Caco-2 (cell line): ENCODE results near the gene TAS1R2. TPM values are rescaled to one million over a fixed set of nuclear protein-coding genes. Genes with fewer than 3 reads are reported as not detected.
A peak's percentile ranks its signal among the peaks of the same experiment; 100 is the strongest.

ENCODE experiments used
- Bru-seq: library from RNA; stranded (reverse); fragments of 400-500 nt; gene quantifications from one replicate; lab custom pipeline; 2021; lab: Mats Ljungman, UMichigan
- BruChase-seq, 2 experiments: library from RNA; stranded (reverse); fragments of 400-500 nt; gene quantifications; one replicate each; lab custom pipeline; 2021; lab: Mats Ljungman, UMichigan
- BruUV-seq: library from RNA; stranded (reverse); fragments of 400-500 nt; replicated peaks from 2 replicates; lab custom pipeline; 2021; lab: Mats Ljungman, UMichigan
- CTCF ChIA-PET: fragments of 300-600 bp; sonication (Branson Sonifier 250); formaldehyde crosslinking; loops from one replicate; lab custom pipeline; 2022; ENCODE audit warnings: antibody characterized with exemption; lab: Charles Lee
- POLR2A ChIA-PET: fragments of 300-600 bp; sonication (Branson Sonifier 250); formaldehyde crosslinking; loops from one replicate; lab custom pipeline; 2022; ENCODE audit warnings: antibody characterized with exemption; lab: Charles Lee
- DNase-seq, 2 experiments: peaks; one replicate each; pipeline versions ENCODE4 v3.0.0 to v3.0.0-alpha.2; 2020 to 2022
- H3K27me3 ChIP-seq: replicated peaks from 2 replicates; pipeline ENCODE4 v1.6.0; 2011; ENCODE audit warnings: low read length; ENCODE audit not compliant: control insufficient read depth, insufficient read depth
- H3K36me3 ChIP-seq: 2 replicates; pipeline ENCODE4 v1.5.1; 2011; ENCODE audit warnings: low read length; ENCODE audit not compliant: control insufficient read depth, insufficient read depth
- H3K4me1 ChIP-seq: fragments of 250-450 bp; sonication (Bioruptor Pico); 2 replicates; pipeline ENCODE4 v1.5.1; 2020; ENCODE audit warnings: mild to moderate bottlenecking
- H3K4me3 ChIP-seq: 2 replicates; pipeline ENCODE4 v1.5.1; 2011; ENCODE audit warnings: low read depth, mild to moderate bottlenecking, control low read depth, low read length
- H3K9me3 ChIP-seq: fragments of 250-450 bp; sonication (Bioruptor Pico); 2 replicates; pipeline ENCODE4 v1.5.1; 2020; ENCODE audit warnings: mild to moderate bottlenecking, moderate library complexity
- H3K27ac Mint-ChIP-seq: one replicate; pipeline ENCODE4 v1.8.0; 2022; ENCODE audit warnings: mixed read lengths; ENCODE audit not compliant: unreplicated experiment
- H3K27me3 Mint-ChIP-seq: one replicate; pipeline ENCODE4 v1.8.0; 2022; ENCODE audit warnings: mixed read lengths; ENCODE audit not compliant: insufficient read depth, unreplicated experiment
- H3K36me3 Mint-ChIP-seq: one replicate; pipeline ENCODE4 v1.8.0; 2022; ENCODE audit warnings: mild to moderate bottlenecking, mixed read lengths; ENCODE audit not compliant: insufficient read depth, unreplicated experiment
- H3K4me1 Mint-ChIP-seq: one replicate; pipeline ENCODE4 v1.8.0; 2022; ENCODE audit warnings: low read depth, mixed read lengths; ENCODE audit not compliant: unreplicated experiment
- H3K4me3 Mint-ChIP-seq: one replicate; pipeline ENCODE4 v1.8.0; 2022; ENCODE audit warnings: mild to moderate bottlenecking, moderate library complexity, mixed read lengths; ENCODE audit not compliant: unreplicated experiment
- H3K9me3 Mint-ChIP-seq: one replicate; pipeline ENCODE4 v1.8.0; 2022; ENCODE audit warnings: mixed read lengths; ENCODE audit not compliant: unreplicated experiment
- CTCF ChIP-seq, 2 experiments: fragments of 200-600 bp in 1 of 2; IDR thresholded peaks; 1 replicate in 1 of 2; 2 replicates in 1 of 2; pipeline versions ENCODE4 v1.5.1 to v1.8.0; 2011 to 2022; ENCODE audit warnings: antibody characterized with exemption in 1 of 2, control low read depth in 1 of 2, inconsistent platforms in 1 of 2, low read depth in 1 of 2, low read length in 1 of 2, mild to moderate bottlenecking in 1 of 2, moderate library complexity in 1 of 2; ENCODE audit not compliant: insufficient read depth in 1 of 2, severe bottlenecking in 1 of 2, unreplicated experiment in 1 of 2
- intact Hi-C: fragments of 100-400 bp; cut with micrococcal nuclease; formaldehyde crosslinking; loops from one replicate; pipeline ENCODE4 v1.10.0; 2022; ENCODE audit not compliant: unreplicated experiment
- long read RNA-seq: library from polyadenylated mRNA; stranded (forward); transcript quantifications from one replicate; pipeline ENCODE4 v2.0.0, GENCODE V29; 2022
- total RNA-seq: library from RNA; stranded (reverse); gene quantifications from 2 replicates; pipeline ENCODE4 v1.2.3, GENCODE V29; 2022

The TAS1R2 gene
- total RNA-seq (not detected in 2 replicates), Bru-seq, nascent RNA (not detected), BruChase-seq, experiment 1, labeled RNA remaining after a 2-hour chase (percentile 8 among the genes with signal in this experiment), BruChase-seq, experiment 2, labeled RNA remaining after a 6-hour chase (percentile 12 among the genes with signal in this experiment)
- long read RNA-seq = 0 reads

GRCh38 chr1:18859560-18859959, at the start of gene TAS1R2:
TSS of gene TAS1R2 (minus strand) at chr1:18859660. CDS start at chr1:18859660, 0 bp downstream.
- no TSS peak for BruUV-seq
- no peak within 1 kb of the TSS for H3K27ac Mint-ChIP-seq

GRCh38 chr1:18907917-18908845, 48.7 kb upstream of the TAS1R2 start:
- BruUV-seq = no TSS peak
- intact Hi-C loops = loop anchor here (5.0 kb wide), 1 partner anchor 189 kb away; no protein-coding TSS in a partner anchor
- no peak for TF ChIP-seq CTCF (IDR thresholded peaks at IDR 0.05; ENCODE audit: insufficient read depth in 1 of 2, low read depth in 1 of 2, low read length in 1 of 2, severe bottlenecking in 1 of 2, unreplicated experiment in 1 of 2)
- no peaks in the 10 kb centered on the region for H3K27me3 ChIP-seq
- Mint-ChIP-seq H3K27me3 (no peaks in the 10 kb centered on the region), H3K36me3 (peaks cover 10% of the 10 kb centered on the region), H3K9me3 (no peaks in the 10 kb centered on the region), H3K27ac (no peak overlapping the region), H3K4me3 (no peak overlapping the region), H3K4me1 (no peaks in the 10 kb centered on the region)
- no peak overlapping the region for H3K4me3 ChIP-seq
- peaks cover 6% of the 10 kb centered on the region for H3K4me1 ChIP-seq
- ChIA-PET POLR2A (no interaction called here), CTCF (interaction anchor here (0.9 kb wide), 1 partner anchor 188 kb away, joined by 3 read pairs; no protein-coding TSS in a partner anchor)
- DNase-seq = no peak
- H3K36me3 ChIP-seq = no peaks in the 10 kb centered on the region
- no peaks in the 10 kb centered on the region for H3K9me3 ChIP-seq

More at GRCh38 chr1:18859560-18859959, at the start of gene TAS1R2:
- H3K36me3 Mint-ChIP-seq = no peaks in the 10 kb centered on the region
- H3K27me3 Mint-ChIP-seq = peaks cover 16% of the 10 kb centered on the region
- H3K36me3 ChIP-seq = no peaks in the 10 kb centered on the region
- H3K4me3 Mint-ChIP-seq = no peak within 1 kb of the TSS
- no peak within 1 kb of the TSS for H3K4me3 ChIP-seq
- no peaks in the 10 kb centered on the region; the same call in 1 of the 2 replicates for H3K27me3 ChIP-seq
- intact Hi-C loops = no loop called here
- H3K9me3 Mint-ChIP-seq = no peaks in the 10 kb centered on the region
- POLR2A ChIA-PET = interaction anchor here (0.6 kb wide), 1 partner anchor 66 kb away, joined by 6 read pairs; no protein-coding TSS in a partner anchor
- H3K4me1 ChIP-seq = no peaks in the 10 kb centered on the region
- no peaks in the 10 kb centered on the region for H3K9me3 ChIP-seq
- CTCF ChIA-PET = no interaction called here
- H3K4me1 Mint-ChIP-seq = no peaks in the 10 kb centered on the region
- DNase-seq = no peak
- TF ChIP-seq CTCF (IDR thresholded peaks at IDR 0.05; ENCODE audit: insufficient read depth in 1 of 2, low read depth in 1 of 2, low read length in 1 of 2, severe bottlenecking in 1 of 2, unreplicated experiment in 1 of 2) = no peak
